Measurements from ENCODE around the gene SLC13A5.
A peak's percentile ranks its signal among the peaks of the same experiment; 100 is the strongest.
"Not testable (repeated sequence)": the region's sequence is repeated elsewhere in the genome, so short reads cannot be mapped to it uniquely, and the experiment has no call there.

Gene SLC13A5

GRCh38 chr17:6713130-6713917, at the start of gene SLC13A5:
Gene SLC13A5 (minus strand): TSS chr17:6713369. CDS start chr17:6713333, 36 bp downstream.
- no peak for DNase-seq (ENCODE audit: low read depth)

- no peak for DNase-seq (ENCODE audit: low read depth)
Observed at GRCh38 chr17:6761779-6762178, 48.6 kb upstream of the SLC13A5 start.

DNA sequence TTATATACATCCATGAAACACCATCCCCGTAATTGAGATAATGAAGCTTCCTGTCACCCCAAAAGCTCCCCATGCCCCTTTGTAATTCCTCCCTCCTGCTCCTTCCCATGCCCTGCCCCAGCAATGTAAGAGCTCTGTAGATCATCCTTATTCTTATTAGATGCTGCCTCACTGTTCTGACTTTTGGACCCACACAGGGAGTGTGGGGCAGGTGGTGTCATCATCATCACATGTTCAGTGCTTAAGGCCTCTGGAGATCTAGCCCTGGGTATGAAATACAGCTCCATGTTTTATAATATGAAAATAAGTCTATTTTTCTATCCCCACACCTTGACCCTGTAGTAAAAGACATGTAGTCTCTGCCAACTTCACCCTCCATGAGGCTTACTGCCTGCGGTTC, 44.6 kb upstream of the SLC13A5 start:
- no peak for DNase-seq (ENCODE audit: low read depth)

- DNase-seq (ENCODE audit: low read depth) = no peak
Observed at GRCh38 chr17:6756425-6757031, 43.4 kb upstream of the SLC13A5 start.

DNA sequence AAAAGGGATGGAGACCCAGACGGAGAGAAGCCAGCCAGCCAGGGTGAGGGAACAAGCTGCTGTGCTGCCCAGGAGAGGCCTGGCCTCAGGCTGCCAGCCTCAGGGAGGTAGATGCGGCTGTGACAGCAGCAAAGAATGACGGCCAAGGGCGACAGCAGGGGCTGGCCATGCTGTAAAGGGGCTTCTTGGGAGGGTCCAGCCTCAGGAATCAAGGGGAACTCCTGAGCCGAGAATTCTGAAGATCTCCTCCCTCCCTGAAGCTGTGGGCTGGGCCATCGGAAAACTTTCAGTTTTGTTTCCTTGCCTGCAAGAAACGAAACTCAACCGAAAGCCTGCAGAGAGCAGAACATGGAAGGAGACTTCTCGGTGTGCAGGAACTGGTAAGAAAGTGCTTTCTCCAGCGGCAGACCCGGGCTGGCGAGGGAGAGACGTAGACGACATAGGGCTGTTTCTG, 42.6 kb upstream of the SLC13A5 start, which contains the start of gene XAF1:
XAF1 (plus strand) TSS at position 316 of the 454 bp plus-strand sequence; CDS start at position 349, 33 bp downstream.
- DNase-seq (ENCODE audit: low read depth) = peak; percentile 20

- no peak for DNase-seq (ENCODE audit: low read depth)
Observed at GRCh38 chr17:6755281-6755680, 42.1 kb upstream of the SLC13A5 start.

DNA sequence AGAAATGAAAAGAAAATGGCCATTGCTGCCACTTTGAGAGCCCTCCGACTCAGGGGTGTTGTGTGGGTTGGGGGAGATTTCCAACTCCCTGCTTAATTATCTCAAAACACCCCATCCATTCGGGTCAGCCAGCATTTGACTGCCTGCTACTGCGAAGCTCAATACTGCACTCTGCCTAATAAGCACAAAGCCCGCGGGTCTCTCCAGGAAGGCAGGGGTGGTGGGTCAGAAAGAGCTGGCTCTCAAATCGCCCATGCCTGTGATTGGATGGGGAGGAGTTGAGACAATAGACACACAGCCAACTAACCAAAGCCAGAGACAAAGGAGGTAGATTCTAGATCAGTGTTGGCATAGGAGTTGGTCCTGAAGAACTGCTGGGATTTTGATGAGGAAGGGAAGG, 40.4 kb upstream of the SLC13A5 start:
- DNase-seq (ENCODE audit: low read depth) = no peak

GRCh38 chr17:6753006-6753445, 39.9 kb upstream of the SLC13A5 start:
- DNase-seq (ENCODE audit: low read depth) = peak; percentile 25

GRCh38 chr17:6752068-6752909, 39.1 kb upstream of the SLC13A5 start:
- no peak for DNase-seq (ENCODE audit: low read depth)

GRCh38 chr17:6749519-6749918, 36.4 kb upstream of the SLC13A5 start:
- DNase-seq (ENCODE audit: low read depth) = no peak

DNA sequence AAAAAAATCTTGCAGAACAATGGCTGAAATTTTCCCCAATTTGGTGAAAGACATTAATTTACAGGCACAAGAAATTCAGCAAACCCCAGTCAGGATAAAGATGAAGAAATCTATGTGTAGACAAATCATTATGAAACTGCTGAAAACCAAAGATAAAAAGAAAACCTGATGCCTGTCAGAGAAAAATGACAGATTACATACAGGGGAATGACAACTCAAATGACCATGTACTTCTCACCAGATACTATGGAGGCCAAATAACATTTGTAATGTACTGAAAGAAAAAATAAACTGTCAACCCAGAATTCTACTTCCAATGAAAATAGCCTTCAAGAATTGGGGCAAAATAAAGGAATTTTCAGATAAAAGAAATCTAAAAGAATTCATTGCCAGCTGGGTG, 35.4 kb upstream of the SLC13A5 start:
- no peak for DNase-seq (ENCODE audit: low read depth)

DNA sequence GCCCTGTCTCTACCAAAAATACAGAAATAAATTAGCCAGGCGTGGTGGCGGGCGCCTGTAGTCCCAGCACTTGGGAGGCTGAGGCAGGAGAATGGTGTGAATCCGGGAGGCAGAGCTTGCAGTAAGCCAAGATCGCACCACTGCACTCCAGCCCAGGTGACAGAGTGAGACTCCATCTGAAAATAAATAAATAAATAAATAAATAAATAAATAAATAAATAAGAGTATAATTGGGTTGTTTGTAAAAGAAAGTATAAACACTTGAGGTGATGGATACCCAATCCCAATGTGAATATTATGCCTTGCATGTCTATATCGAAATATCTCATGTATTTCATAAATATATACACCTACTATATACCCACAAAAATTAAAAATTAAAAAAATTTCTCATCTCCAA, 33.5 kb upstream of the SLC13A5 start:
- not testable (repeated sequence) for DNase-seq (ENCODE audit: low read depth)

GRCh38 chr17:6729531-6729930, 16.4 kb upstream of the SLC13A5 start:
- DNase-seq (ENCODE audit: low read depth) = no peak

DNA sequence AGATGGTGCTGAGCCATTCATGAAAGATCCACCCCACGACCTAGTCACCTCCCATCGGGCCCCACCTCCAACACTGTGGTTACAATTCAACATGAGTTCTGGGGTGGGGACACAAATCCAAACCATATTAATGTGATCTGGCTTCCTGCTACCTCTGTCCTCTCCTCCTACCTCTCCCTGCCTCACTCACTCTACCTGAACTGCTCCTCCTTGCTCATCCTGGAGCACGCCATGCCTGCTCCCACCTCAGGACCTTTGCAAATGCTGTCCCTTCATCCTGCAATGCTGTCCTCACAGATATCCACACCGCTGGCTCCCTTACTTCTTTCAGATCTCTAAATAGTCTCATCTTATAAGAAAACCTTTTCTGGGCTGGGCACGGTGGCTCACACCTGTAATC, 10.8 kb upstream of the SLC13A5 start:
- DNase-seq (ENCODE audit: low read depth) = no peak

- DNase-seq (ENCODE audit: low read depth) = no peak
Observed at GRCh38 chr17:6721744-6722143, 8.6 kb upstream of the SLC13A5 start.

DNA sequence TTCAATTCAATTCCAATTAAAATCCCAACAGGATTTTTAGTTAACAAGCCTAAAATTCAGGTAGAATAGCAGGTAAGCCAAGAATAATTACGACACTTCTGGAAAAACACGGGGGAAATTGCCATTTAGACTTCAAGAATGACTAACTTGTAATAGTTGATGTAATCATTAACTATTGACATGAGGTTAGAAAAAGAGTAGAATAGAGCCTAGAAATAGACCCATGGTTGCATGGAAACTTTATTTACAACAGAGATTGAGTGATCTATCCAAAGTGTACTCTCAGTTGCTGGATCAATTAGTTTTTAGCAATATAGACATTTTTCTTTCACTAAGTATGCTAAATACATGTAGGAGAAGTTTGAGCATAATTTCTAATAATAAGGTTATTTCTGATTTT, 3.6 kb upstream of the SLC13A5 start:
- DNase-seq (ENCODE audit: low read depth) = no peak

DNA sequence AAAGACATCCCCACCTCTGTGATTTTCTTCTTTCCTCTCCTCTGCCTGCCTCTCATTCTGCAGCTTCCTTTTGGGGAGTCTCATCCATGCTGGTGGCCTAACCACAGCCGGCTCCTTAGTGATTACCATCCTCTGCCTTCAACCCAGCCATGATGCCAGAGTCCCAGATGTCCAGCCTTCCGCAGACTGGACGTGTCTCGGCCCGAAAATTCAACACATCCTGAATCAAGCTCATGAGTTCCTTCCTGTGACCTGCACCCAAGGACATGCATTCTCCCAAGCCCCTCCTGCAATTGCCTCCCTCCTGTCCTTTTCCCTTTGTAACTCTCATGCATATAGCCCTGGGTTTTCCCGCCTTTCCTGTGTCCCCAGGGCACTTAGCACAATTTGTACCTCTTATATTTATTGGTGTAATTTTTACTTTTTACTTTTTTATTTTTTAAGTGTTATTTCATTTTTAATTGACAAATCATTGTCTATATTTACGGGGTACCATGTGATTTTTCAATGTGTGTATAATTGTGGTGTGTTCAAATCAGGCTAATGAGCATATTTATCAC, 1.2 kb upstream of the SLC13A5 start:
- no peak for DNase-seq (ENCODE audit: low read depth)

GRCh38 chr17:6713918-6714271, 726 bp upstream of the SLC13A5 start:
- DNase-seq (ENCODE audit: low read depth) = no peak

DNA sequence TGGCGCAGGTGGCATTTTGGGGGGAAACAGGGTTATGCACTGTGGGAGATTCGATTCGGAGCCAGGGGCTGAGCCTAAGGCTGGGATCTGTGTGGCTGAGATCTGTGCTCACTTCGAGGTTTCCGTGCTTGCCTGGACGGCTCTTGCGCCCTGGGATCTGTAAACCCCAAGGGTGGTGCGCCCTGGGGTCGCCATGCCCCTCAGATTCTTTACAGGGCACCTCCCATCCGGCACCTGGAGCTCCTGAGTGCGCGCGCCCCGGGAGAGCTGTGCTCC, 377 bp downstream of the SLC13A5 start:
- DNase-seq (ENCODE audit: low read depth) = no peak

- DNase-seq (ENCODE audit: low read depth) = no peak
Observed at GRCh38 chr17:6712058-6712853, 913 bp downstream of the SLC13A5 start.

DNA sequence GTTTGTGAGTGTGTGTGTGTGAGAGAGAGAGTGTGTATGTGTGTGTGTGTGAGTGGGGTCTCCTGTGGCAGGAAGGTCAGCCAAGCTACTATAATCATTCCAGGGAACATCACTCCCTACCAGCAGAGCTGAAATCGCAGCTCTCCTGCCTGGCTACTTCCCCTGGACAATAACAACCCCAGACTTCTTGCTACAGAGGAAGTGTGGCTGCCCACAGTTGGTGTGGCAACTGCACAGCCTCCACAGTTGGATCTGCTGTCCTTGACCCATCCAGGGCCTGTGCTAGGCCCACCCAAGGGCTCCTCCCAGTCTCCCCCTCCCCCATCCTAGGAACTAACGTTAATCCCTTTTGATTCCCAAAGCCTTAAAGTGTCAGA, 1.5 kb downstream of the SLC13A5 start:
- DNase-seq (ENCODE audit: low read depth) = no peak

Measured in activated T-helper 9 cell treated with anti-CD3 and anti-CD28 coated beads, Interleukin-2, amount 50 U/mL, for 16 hours (primary cell).